T-helper 2 cell treated with Interferon-gamma antibody and Interleukin-4, amounts not matched to agents 5 μg/mL and 100 μg/mL, for 36 hours (primary cell): ENCODE data around the gene ZSWIM6.

ENCODE experiments used
- DNase-seq: peaks from one replicate; pipeline ENCODE4 v3.0.0; 2021; ENCODE audit warnings: low spot score
- H3K27ac Mint-ChIP-seq: one replicate; pipeline ENCODE4 v1.8.0; 2021; ENCODE audit warnings: mild to moderate bottlenecking, mixed read lengths
- H3K27me3 Mint-ChIP-seq: one replicate; pipeline ENCODE4 v1.8.0; 2021; ENCODE audit warnings: low read depth, mixed read lengths
- H3K36me3 Mint-ChIP-seq: one replicate; pipeline ENCODE4 v1.8.0; 2021; ENCODE audit warnings: low read depth, mixed read lengths
- H3K4me1 Mint-ChIP-seq: one replicate; pipeline ENCODE4 v1.8.0; 2021; ENCODE audit warnings: low read depth, mixed read lengths
- H3K4me3 Mint-ChIP-seq: one replicate; pipeline ENCODE4 v1.8.0; 2022; ENCODE audit warnings: mild to moderate bottlenecking, moderate library complexity, mixed read lengths
- H3K9me3 Mint-ChIP-seq: one replicate; pipeline ENCODE4 v1.8.0; 2021; ENCODE audit warnings: mixed read lengths

Gene ZSWIM6

GRCh38 chr5:61332851-61333320, 828 bp downstream of the ZSWIM6 start:
- Mint-ChIP-seq H3K27me3 (peaks cover 37% of the 10 kb centered on the region), H3K4me3 (peak overlapping the region; percentile 80), H3K9me3 (no peaks in the 10 kb centered on the region), H3K27ac (no peak overlapping the region), H3K36me3 (peaks cover 19% of the 10 kb centered on the region), H3K4me1 (peaks cover 35% of the 10 kb centered on the region)
- DNase-seq = peak; percentile 42

DNA sequence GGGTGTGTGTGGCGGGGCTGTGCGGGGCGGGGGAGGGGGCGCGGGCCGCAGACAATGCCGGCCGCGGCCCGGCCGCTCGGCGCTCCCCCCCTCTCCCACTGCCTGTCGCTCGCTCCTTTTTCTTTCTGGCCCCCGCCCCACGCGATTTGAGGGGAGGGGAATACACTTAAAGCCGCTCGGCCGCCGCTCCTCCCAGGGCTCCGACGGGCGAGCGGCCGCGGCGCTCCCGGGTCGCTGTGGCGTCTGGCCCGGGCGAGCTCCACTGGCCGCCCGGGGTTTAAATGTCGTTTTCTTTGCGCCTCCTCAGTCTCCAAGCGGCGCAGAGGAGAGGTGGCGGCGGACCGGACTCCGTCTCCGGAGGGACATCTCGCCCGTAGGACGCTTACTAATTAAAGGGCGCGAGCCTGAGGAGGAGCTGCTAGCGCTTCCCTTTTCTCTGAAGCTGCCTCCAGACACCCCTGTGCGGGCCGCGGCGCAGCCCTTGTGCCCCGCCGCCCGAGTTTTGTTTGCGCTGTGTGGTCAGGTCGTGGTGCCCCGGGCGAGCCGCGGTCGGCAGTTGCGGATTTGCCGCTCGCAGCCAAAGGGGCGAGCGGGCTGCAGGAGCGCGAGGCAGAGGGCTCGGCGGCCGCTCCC, 1.4 kb downstream of the ZSWIM6 start:
- peak; percentile 33 for DNase-seq
- Mint-ChIP-seq H3K27me3 (peaks cover 35% of the 10 kb centered on the region), H3K27ac (peak overlapping the region; percentile 67), H3K4me3 (peak overlapping the region; percentile 80), H3K4me1 (peaks cover 30% of the 10 kb centered on the region), H3K36me3 (peaks cover 19% of the 10 kb centered on the region), H3K9me3 (no peaks in the 10 kb centered on the region)

GRCh38 chr5:61333954-61334867, 2.2 kb downstream of the ZSWIM6 start:
- Mint-ChIP-seq H3K9me3 (no peaks in the 10 kb centered on the region), H3K27ac (no peak overlapping the region), H3K4me3 (peak overlapping the region; percentile 80), H3K36me3 (peaks cover 19% of the 10 kb centered on the region), H3K27me3 (peaks cover 27% of the 10 kb centered on the region), H3K4me1 (peaks cover 23% of the 10 kb centered on the region)
- no peak for DNase-seq

DNA sequence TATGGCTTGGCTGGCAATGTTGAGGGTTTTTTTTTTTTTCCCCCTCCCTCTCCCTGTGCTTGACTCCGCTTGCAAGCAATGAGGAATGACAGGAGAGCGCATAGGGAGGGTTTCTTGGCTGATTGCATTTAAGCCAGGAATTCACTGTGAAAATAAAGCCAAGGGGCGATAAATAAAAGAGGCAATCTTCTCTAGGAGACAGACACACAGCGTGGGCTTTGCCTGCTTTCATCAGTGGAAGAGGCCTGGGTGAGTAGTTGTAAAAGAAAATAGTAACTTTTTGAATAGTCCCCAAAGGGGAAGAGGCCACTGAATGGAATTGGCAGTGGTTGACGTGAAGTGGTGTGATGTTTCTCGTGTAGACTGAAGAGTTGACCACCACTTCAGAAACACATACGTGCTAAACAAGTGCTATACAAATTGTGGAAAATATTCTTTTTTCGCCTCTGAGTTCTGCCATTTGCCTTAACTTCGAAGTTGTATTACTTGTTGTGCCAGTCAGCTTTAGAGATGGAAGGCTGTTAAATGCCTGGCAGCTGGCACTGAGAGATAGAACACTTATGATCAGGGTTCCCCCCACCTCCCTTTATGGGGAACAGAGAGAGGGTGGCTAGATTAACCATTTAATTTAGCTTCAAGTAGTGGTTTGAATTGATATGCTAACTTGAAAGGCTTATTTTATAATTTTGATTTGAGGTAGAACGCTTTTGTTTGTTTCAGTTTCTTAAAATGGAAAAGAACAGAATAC, 3.0 kb downstream of the ZSWIM6 start:
- Mint-ChIP-seq H3K27ac (no peak overlapping the region), H3K4me3 (peak overlapping the region; percentile 80), H3K4me1 (peaks cover 18% of the 10 kb centered on the region), H3K36me3 (peaks cover 19% of the 10 kb centered on the region), H3K27me3 (peaks cover 23% of the 10 kb centered on the region), H3K9me3 (no peaks in the 10 kb centered on the region)
- no peak for DNase-seq

GRCh38 chr5:61339764-61340163, 7.7 kb downstream of the ZSWIM6 start:
- peaks cover 6% of the 10 kb centered on the region for H3K4me1 Mint-ChIP-seq
- no peak overlapping the region for H3K4me3 Mint-ChIP-seq
- H3K36me3 Mint-ChIP-seq = peaks cover 15% of the 10 kb centered on the region
- H3K9me3 Mint-ChIP-seq = no peaks in the 10 kb centered on the region
- no peak overlapping the region for H3K27ac Mint-ChIP-seq
- peaks cover 10% of the 10 kb centered on the region for H3K27me3 Mint-ChIP-seq
- no peak for DNase-seq

DNA sequence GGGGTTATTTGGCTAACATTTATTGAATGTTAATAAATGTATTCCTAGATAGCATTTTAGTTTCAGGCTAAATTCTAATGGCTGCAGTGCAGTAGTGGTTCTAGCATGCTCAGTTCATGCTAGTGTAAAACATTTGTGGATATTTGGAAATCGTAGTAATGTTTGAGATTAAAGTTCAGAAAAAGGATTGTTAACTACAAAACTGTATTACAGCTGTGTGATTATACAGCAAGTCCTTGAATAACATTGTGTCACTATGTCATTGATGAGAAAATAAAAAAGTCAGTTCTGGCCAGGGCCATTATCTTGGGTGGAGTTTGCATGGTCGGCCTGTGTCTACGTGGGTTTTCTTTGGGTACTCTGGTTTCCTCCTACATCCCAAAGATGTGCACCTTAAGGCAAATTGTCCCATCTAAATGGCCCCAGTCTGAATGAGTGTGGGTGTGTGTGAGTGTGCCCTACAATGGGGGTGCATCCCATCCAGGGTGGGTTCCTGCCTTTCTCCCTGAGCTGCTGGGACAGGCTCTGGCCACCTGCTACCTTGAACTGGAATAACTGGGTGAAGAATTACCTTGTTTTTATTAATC, 8.8 kb downstream of the ZSWIM6 start:
- no peak for DNase-seq
- peaks cover 3% of the 10 kb centered on the region for H3K27me3 Mint-ChIP-seq
- H3K9me3 Mint-ChIP-seq = no peaks in the 10 kb centered on the region
- peaks cover 3% of the 10 kb centered on the region for H3K4me1 Mint-ChIP-seq
- no peak overlapping the region for H3K27ac Mint-ChIP-seq
- no peak overlapping the region for H3K4me3 Mint-ChIP-seq
- H3K36me3 Mint-ChIP-seq = peaks cover 10% of the 10 kb centered on the region

DNA sequence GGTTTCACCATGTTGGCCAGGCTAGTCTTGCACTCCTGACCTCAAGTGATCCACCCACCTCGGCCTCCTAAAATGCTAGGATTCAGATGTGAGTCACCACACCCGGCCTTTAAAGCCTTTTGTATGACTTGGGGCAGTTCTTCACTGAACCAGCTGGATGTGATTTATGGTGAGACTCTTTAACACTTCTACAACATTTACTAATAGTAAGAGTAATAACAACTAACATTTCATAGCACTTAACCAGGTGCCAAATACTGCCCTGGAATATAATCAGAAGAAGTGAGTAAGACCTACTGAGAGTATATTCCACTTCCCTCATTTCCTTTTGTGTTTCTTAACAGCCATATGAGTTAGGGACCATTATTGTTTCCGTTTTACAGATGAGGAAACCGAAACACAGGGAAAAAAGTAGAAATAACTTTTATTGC, 10.0 kb downstream of the ZSWIM6 start:
- Mint-ChIP-seq H3K4me1 (peaks cover 3% of the 10 kb centered on the region), H3K4me3 (no peak overlapping the region), H3K27me3 (no peaks in the 10 kb centered on the region), H3K36me3 (peaks cover 3% of the 10 kb centered on the region), H3K27ac (no peak overlapping the region), H3K9me3 (no peaks in the 10 kb centered on the region)
- no peak for DNase-seq

DNA sequence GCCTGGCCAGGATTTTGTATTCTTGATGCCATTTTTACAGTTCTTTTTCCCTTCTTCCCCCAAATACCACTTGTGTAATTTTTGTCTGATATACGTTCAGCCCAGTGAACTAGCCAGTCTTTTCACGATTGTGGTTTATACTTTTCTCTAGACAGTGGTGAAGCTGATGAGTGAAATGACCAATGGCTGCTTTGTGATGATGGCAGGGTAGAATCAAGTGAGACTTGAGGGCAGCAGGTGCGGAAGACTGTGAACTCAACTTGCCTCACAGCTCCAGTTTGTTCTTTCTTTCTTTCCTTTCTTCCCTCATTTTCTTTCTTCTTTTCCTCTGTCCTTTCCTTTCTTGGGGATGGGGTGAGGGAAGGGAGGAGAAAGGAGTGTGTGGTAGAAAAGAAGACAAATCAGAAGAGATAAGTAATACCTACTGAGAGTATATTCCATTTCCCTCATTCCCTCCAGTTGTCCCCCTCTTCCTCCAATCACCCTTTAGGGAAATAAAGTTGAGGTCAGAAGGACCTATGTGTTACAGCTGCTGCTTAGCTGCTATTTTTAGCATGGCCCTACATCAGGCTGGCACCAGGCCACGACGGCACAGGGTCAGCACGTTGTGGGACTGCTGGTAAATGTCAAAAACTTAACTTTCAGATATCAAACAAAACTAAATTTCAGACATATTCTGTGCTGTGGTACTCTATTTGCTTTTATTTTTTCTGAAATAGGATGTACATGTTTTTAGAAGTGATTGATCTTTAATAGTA, 12.3 kb downstream of the ZSWIM6 start:
- peaks cover 3% of the 10 kb centered on the region for H3K4me1 Mint-ChIP-seq
- H3K27me3 Mint-ChIP-seq = no peaks in the 10 kb centered on the region
- no peak overlapping the region for H3K4me3 Mint-ChIP-seq
- no peak for DNase-seq
- H3K9me3 Mint-ChIP-seq = no peaks in the 10 kb centered on the region
- H3K36me3 Mint-ChIP-seq = no peaks in the 10 kb centered on the region
- no peak overlapping the region for H3K27ac Mint-ChIP-seq

- Mint-ChIP-seq H3K4me1 (peaks cover 2% of the 10 kb centered on the region), H3K36me3 (no peaks in the 10 kb centered on the region), H3K27me3 (no peaks in the 10 kb centered on the region), H3K9me3 (no peaks in the 10 kb centered on the region), H3K4me3 (no peak overlapping the region), H3K27ac (no peak overlapping the region)
- no peak for DNase-seq
Observed at GRCh38 chr5:61346511-61346910, 14.5 kb downstream of the ZSWIM6 start.

- no peak for DNase-seq
- no peaks in the 10 kb centered on the region for H3K27me3 Mint-ChIP-seq
- H3K4me1 Mint-ChIP-seq = peaks cover 2% of the 10 kb centered on the region
- no peaks in the 10 kb centered on the region for H3K36me3 Mint-ChIP-seq
- H3K4me3 Mint-ChIP-seq = no peak overlapping the region
- no peak overlapping the region for H3K27ac Mint-ChIP-seq
- H3K9me3 Mint-ChIP-seq = no peaks in the 10 kb centered on the region
Observed at GRCh38 chr5:61347080-61347479, 15.0 kb downstream of the ZSWIM6 start.

DNA sequence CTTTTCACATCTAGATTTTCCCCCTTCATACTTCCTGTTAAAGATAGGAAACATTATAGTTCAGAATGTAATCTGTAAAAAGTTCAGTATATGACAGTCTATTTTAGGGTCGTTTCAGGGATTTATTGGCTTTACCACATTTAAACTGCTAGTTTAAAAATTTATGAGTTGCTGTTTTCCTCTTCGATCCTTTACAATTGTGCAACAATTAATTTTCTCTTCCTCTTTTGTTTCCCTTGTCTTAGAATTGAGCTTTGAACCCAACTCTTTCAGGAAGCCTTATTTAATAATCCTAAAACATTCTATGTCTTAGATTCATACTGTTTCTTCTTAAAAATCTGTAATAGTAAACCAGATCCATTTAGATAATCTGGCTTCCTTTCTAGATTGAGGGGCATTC, 16.4 kb downstream of the ZSWIM6 start:
- Mint-ChIP-seq H3K36me3 (no peaks in the 10 kb centered on the region), H3K9me3 (no peaks in the 10 kb centered on the region), H3K4me3 (no peak overlapping the region), H3K4me1 (peaks cover 2% of the 10 kb centered on the region), H3K27me3 (no peaks in the 10 kb centered on the region), H3K27ac (no peak overlapping the region)
- DNase-seq = no peak

GRCh38 chr5:61349935-61350334, 17.9 kb downstream of the ZSWIM6 start:
- DNase-seq = no peak
- Mint-ChIP-seq H3K9me3 (no peaks in the 10 kb centered on the region), H3K36me3 (no peaks in the 10 kb centered on the region), H3K27ac (no peak overlapping the region), H3K4me3 (no peak overlapping the region), H3K4me1 (peaks cover 2% of the 10 kb centered on the region), H3K27me3 (no peaks in the 10 kb centered on the region)

DNA sequence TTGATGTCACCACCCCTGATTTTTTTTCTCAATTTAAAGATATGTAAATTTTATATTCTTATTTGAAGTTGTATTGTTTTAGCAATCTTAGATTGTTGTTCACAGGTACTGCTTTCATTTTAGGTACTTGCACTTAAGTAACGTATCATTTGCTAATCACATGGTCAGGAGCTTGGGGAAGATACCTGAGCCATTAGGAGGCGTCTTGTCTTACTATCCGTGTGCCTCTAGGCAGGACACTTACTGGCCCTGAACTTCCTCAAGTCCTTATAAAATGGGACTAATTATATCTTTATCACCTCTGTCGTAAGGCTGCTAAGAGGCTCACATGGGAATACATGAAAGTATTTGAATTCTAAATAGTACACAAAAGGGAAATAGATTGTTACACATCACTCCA, 18.5 kb downstream of the ZSWIM6 start:
- Mint-ChIP-seq H3K9me3 (no peaks in the 10 kb centered on the region), H3K27me3 (no peaks in the 10 kb centered on the region), H3K36me3 (no peaks in the 10 kb centered on the region), H3K27ac (no peak overlapping the region), H3K4me1 (peaks cover 2% of the 10 kb centered on the region), H3K4me3 (no peak overlapping the region)
- no peak for DNase-seq
